HS-27A (cell line): Measurements from ENCODE around the gene ATXN7L3.

Source experiments
- DNase-seq: peaks from one replicate; pipeline ENCODE4 v3.0.0-alpha.2; 2012; ENCODE audit warnings: low read depth, missing footprints

The ATXN7L3 gene

DNA sequence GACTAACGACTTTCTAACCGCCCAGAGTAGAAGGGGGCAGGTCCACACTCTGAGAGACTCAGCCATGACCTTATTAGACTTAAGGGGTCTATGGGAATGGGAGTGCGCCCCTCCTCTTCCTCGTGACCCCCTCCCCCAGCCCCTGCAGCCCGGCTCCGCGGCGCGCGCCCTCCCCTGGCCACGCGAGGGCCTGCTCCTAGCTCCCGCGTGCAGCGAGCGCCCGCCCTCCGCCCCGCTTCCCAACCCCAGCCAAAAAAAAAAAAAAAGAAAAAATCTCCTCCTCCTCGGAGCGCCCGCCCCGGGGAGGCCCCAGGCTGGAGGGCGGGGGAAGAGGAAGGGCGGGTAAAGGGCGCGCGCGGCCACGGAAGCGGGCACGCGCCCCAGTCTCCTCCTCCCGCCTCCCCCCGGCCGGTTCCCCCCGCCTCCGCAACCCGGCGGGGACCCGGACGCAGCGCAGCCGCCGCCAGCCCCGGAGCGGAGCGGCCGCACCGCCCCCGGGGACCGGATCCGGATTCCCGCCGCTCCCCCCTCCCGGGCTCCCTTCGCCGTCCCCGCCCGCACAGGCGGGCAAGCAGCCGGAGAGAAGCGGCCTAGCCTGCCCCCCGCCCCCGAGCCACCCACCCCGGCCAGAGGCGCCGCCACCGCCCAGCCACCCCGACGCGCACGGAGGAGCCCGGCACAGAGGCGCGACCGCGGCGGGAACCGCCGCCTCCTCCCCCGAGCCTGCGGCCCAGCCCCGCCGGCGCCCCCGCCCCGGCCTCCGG lies 18.8 kb upstream of the ATXN7L3 start:
- no peak for DNase-seq

- no peak for DNase-seq
Observed at GRCh38 chr17:44217738-44218343, 18.2 kb upstream of the ATXN7L3 start.

DNA sequence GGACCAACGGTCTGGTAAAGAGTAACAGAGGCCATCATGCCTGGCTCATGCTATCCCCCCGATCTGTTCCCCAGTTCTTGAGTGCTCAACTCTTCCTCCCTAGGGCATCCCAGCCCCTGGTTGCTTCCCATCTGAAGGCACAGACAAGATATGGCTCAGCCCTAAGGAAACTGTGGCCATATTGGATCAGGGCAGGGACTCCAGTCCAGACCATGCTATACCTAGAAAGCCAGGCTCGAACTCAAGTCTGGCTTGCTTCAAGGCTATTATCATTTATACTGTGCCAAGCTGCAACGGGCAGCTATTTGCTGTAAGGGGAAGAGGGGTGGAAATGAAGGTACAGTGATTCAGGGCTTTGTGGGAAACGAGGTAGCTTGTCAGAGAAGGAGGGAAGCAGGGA lies 17.0 kb upstream of the ATXN7L3 start:
- no peak for DNase-seq

GRCh38 chr17:44216173-44216572 lies 16.5 kb upstream of the ATXN7L3 start:
- DNase-seq, result no peak

GRCh38 chr17:44214896-44215295 lies 15.2 kb upstream of the ATXN7L3 start:
- no peak for DNase-seq

DNA sequence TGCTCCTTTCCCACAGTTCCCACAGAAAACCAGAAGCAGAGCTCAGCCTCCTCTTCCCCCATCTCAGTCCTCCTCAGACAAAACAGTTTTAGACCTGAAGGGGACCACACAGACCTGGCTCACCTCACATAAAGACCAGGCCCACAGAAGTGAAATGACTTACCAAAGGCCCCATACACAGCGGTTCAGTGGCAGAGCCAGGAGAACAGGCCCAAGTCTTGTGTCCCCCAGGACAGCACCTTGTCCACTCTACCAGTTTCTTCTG lies 14.5 kb upstream of the ATXN7L3 start:
- DNase-seq, result no peak

- DNase-seq, result no peak
Observed at GRCh38 chr17:44213403-44214229, 13.9 kb upstream of the ATXN7L3 start.

- no peak for DNase-seq
Observed at GRCh38 chr17:44212507-44213402, 13.1 kb upstream of the ATXN7L3 start.

GRCh38 chr17:44211281-44212265 lies 11.9 kb upstream of the ATXN7L3 start:
- no peak for DNase-seq

DNA sequence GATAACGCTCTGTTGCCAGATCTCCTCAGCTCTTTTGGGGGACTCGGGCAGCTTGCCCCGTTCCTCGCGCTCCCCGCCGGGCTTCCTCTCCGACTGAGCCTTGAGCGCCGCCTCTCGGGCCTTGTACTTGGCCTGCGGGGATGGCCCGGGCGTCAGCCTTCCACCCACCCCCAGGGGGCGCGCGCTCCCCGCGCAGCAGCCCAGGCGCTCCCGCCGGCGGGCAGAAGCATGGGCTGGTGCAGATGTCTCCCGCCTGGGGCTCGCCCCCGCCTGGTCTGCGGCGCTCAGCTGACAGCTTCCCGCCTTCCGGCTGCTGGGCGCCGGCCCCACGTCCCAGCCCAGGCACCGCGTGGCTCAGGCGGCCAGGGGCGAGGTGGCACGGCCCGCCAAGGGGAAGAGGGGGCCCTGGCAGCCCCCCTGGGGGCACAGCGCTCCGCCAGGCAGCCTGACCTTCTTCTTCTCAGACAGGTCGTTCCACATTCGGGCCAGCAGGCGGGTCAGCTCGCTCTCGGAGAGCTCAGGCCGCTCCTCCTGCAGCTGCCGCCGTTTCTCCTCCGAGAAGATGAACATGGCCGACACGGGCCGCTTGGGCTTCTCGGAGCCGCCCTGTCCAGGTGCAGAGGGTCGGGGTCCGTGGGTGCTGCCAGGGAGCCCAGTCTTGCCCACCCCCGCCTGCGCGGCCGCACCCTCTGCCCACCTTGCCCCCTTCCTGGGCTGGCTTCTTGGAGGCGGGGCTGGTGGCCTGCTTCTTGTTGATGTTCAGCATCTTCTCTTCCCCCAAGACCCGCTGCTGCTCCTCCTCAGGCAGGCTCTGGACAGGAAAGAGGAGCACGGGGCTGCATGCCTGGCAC lies 10.9 kb upstream of the ATXN7L3 start:
- DNase-seq, result no peak

- no peak for DNase-seq
Observed at GRCh38 chr17:44209786-44210341, 10.2 kb upstream of the ATXN7L3 start.

DNA sequence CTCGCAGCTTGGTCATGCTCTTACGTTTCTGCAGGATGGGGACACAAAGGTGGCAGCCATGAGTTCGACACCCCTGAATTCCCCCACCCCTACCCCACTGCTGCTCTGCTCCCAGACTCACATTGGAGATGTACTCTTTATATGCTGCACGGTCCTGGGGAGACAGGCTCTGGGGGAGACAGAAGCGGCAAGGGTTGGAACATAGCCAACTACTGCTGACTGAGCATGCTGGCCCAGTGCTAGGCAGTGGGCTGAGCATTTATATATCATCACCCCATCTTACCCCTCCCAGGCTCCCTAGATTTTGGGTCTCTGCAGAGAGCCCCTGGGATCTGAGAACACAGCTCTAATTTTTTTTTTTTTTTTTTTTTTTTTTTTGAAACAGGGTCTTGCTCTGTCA lies 8.1 kb upstream of the ATXN7L3 start:
- DNase-seq, result no peak

DNA sequence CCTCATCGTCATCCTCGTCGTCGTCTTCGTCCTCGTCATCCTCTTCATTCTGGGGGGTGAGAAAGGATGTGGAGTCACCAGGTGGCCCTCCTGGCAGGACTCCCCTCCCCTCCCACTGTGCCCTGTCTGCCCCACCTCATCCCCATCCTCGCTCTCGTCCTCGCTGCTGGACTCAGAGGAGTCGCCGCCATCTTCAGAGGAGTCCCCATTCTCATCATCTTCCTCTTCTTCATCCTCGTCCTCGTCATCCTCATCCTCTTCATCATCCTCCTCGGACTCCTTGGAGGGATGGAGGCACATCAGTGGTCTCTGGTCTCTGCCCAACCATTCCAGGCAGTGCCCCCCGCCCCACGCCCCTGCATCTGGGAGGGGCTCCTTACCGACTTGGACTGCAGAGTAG lies 7.6 kb upstream of the ATXN7L3 start:
- no peak for DNase-seq

DNA sequence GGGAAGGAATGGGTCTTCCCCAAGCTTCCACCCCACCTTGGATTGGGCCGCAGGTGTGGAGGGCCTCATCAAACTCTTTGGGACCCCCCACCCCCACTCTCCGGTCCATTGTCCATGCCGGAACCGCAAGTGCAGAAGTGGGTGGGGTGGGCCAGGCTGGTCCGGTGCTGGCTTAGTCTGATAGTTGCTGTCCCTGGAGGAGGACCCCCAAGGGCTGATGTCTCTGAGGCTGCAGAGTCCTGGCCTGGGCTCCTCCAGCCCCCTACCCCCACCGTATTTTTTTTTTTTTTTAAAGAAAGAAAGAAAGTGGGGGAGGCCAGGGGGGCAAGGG lies 7.1 kb upstream of the ATXN7L3 start:
- DNase-seq, result no peak

GRCh38 chr17:44205962-44206824 lies 6.5 kb upstream of the ATXN7L3 start:
- DNase-seq, result no peak

DNA sequence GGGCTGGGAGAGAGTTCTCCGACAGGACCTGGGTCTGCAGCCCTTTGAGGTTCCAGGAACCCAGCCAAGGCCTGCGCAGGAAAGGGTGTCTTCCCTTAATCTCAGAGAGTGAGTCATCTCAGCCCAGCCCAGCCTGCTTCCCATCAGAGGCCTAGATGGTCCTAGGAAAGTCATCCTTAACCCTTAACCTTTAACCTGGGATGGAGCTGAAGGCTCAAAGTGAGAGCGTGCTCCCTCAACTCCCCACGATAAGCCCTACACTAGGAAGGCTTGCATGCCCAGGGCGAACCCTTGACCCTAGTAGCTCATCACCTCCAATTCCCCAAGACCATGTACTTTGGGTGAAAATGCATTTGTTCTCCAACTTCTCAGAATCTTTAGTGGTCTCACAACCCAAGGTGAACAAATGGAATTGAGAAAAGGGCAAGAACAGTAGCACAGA lies 4.8 kb upstream of the ATXN7L3 start:
- DNase-seq, result no peak

DNA sequence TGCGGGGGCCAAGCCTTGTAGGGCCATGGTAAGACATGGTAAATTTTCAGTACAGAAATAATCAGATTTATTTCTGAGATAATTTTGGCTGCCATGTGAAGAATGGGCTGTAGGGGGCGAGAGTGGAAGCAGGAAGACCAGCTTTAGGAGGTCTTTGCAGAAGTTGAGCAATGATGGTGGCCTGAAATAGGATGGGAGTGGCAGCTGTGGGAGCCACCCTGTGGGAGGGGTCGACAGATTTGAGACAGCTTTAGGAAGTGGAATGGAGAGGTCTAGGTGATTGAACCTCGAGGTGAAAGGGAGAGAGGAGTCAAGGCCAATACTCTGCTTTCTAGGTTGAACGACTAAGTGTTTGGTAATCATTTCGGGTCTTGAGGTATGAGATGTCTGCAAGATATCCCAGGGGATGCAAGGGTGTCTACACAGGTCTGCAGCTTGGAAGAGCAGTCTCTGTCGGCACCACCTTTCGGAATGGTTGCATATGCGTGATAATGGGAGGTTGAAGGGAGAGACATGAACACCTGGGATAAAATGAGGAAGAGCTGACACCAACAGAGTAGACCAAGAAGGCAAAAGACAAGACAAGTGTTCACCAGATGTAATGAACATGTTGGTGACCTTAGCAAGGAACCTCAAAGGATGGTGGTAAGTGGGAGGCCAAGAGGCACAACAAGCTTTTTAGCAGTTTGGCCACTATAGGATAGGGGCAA lies 4.2 kb upstream of the ATXN7L3 start:
- DNase-seq, result no peak

- DNase-seq, result no peak
Observed at GRCh38 chr17:44202756-44203155, 3.1 kb upstream of the ATXN7L3 start.
